GM10266 (cell line): ENCODE data around the gene CERS6.

Experiments
- DNase-seq: peaks from one replicate; pipeline ENCODE4 v3.0.0; 2012; ENCODE audit errors: extremely low spot score
- CTCF ChIP-seq: IDR thresholded peaks from 2 replicates; pipeline ENCODE4 v1.5.1; 2012; ENCODE audit warnings: mild to moderate bottlenecking, low read depth; ENCODE audit not compliant: control insufficient read depth, insufficient read depth; ENCODE audit errors: missing control alignments

CERS6 gene

DNA sequence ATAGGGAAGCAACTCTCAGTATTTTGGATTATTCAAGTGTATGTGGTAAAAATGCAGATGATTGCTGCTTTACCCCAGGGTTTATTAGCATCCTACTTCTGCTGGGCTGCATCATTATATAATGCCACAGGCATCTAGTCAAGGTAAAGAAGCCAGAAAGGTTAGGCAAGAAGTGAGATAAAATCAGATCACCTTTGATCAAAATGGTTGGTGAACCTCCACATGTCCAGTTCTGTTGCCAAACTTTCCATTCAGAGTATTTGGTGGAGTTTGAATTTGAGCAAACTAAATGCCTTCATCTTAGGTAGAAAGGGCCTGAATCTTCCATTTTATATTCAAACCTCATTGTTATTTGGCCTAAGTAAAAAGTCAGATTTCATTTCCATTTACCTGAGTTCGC lies 316.6 kb downstream of the CERS6 start:
- DNase-seq: no peak
- TF ChIP-seq CTCF: no peak

- TF ChIP-seq CTCF: no peak
- DNase-seq: no peak
Observed at GRCh38 chr2:168773128-168773527, 317.1 kb downstream of the CERS6 start.

- peak; percentile 29 for DNase-seq
- TF ChIP-seq CTCF: peak; percentile 59
Observed at GRCh38 chr2:168773719-168774521, 317.8 kb downstream of the CERS6 start.

GRCh38 chr2:168775837-168776236 lies 319.8 kb downstream of the CERS6 start:
- TF ChIP-seq CTCF: no peak
- no peak for DNase-seq

- no peak for TF ChIP-seq CTCF
- no peak for DNase-seq
Observed at GRCh38 chr2:168780669-168781071, 324.6 kb downstream of the CERS6 start.

- no peak for DNase-seq
- no peak for TF ChIP-seq CTCF
Observed at GRCh38 chr2:168781191-168781817, 325.2 kb downstream of the CERS6 start.

GRCh38 chr2:168782271-168782670 lies 326.2 kb downstream of the CERS6 start:
- TF ChIP-seq CTCF: no peak
- no peak for DNase-seq
